ENCODE data around the gene CBR4.

Gene CBR4

DNA sequence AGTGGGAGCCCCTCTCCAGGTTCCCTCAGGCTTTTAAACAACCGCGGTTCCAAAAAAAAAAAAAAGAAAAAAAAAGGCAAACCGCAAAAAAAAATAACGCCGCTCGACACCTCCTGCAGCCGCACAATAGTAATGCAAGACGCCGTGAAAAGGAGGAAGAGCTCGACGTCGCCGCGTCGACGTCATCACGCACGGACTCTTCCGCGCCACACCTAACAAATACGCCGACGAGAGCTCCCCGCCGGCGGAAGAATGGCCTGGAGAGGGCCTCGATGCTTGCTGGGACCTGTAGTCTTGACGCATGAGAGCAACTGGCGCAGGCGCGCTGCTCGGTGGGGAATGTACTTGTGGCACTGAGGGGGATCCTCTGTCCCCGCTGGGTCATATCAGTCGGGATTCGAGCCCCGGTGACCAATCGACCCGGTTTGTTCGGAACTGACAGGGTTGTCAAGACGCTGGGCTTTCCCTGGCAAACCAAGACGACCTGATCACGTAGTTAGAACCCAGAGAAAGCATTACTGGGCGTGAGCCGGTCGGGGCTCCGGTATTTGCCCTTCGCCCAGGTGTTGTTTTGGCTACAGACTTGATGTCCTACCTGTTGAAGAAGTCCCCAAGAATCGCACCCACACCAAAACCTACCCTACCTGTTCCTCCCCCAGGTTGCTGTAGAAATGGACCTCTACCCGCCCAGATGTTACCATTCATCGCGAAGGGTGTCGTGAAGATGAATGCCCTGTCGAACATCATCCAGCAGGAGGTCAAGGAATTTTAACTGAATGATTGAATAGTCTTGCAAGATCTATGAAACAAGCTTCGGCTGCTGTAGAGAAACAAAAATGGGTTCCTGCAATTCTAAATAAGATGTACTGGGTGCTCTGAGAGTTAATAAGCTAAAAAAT lies at the start of gene CBR4:
Gene CBR4, minus strand, starts transcription at position 131 of the 899 bp plus-strand sequence. CDS start 166 bp downstream, outside the sequence.
- DNase-seq (ENCODE audit: low read depth in 1 of 2, low spot score in 1 of 2): peak; percentile 56 to 97
- TF ChIP-seq JUND (IDR thresholded peaks at IDR 0.05; ENCODE audit: low read depth): no peak
- in situ Hi-C loops (cut with HindIII; ENCODE audit: low pct_unique_long_range_greater_than_20kb, low sequenced_read_pairs): no loop called here

DNA sequence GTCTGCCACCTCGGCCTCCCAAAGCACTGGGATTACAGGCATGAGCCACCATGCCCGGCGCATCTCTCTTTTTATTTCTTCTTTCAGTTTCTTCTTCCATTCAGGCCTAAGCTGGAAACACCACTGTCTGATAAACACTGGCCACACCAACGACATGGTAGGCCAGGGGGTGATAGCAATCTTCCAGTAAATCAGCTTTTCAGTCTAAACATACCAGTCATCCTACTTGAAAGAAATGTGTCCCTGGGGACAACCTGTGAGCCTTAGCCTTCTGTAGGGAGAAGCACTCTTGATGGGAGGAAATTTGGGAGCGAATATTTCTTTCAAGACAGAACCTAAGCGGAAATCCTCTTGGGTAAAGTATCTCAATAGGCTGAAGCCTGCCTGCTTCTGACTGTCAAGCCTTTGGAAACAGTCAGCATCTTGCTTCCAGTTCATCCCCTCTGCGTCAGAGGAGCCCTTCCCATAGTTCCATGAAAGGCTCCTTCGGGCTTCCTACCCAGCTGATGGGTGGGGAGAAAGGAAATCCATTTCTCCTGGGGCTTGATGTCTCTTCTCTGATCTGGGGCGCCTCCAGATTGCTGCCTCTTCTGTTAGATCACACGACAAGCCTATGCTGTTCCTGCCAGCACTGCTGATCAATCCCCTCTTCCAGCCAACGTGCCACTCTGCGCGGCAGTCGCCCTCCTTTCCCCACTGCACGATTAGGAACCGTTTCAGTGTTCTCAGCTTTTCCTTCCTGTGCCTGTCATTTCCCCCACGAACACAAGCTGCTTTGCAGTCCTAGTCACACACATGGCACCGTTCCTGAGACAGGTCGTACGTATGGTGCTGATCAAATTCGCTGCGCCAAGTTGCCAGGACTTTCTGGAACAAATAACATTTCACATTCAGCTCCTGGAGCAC lies 49.5 kb upstream of the CBR4 start:
- in situ Hi-C loops (cut with HindIII; ENCODE audit: low pct_unique_long_range_greater_than_20kb, low sequenced_read_pairs): no loop called here
- TF ChIP-seq JUND (IDR thresholded peaks at IDR 0.05; ENCODE audit: low read depth): no peak
- no peak for DNase-seq (ENCODE audit: low read depth in 1 of 2, low spot score in 1 of 2)

DNA sequence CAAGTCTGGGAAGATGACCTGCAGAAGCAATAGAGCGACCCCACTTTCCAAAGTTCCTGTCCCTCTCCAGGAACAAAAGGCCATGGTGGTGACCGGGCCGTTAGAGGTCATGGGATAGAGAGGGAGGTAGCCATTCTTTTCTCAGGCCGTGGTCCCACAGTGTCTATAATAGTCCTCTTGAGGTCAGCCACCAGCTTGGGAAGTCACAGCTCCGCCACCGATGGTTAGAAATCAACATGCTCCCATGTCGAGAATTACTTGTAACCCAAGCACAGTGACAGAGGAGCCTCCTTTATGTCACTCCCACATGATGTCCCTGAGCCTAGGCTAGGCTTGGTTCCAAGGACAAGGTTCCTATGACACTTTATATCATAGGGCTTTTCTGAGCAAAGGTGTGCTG lies 48.3 kb upstream of the CBR4 start:
- in situ Hi-C loops (cut with HindIII; ENCODE audit: low pct_unique_long_range_greater_than_20kb, low sequenced_read_pairs): no loop called here
- DNase-seq (ENCODE audit: low read depth in 1 of 2, low spot score in 1 of 2): no peak
- no peak for TF ChIP-seq JUND (IDR thresholded peaks at IDR 0.05; ENCODE audit: low read depth)

DNA sequence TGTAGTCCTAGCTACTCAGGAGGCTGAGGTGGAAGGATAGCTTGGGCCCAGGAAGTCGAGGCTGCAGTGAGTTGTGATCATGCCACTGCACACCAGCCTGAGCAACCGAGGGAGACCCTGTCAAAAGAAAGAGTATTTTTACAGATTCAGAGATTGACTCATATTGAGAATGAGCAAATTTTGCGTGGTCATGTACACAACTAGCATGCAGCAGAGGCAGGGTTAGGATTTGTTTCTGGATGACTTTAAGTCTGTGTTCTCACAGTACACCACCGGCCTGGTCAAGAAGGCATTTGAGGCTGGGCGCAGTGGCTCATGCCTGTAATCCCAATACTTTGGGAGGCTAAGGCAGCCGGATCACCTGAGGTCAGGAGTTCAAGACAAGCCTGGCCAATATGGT lies 44.8 kb upstream of the CBR4 start:
- in situ Hi-C loops (cut with HindIII; ENCODE audit: low pct_unique_long_range_greater_than_20kb, low sequenced_read_pairs): no loop called here
- no peak for TF ChIP-seq JUND (IDR thresholded peaks at IDR 0.05; ENCODE audit: low read depth)
- DNase-seq (ENCODE audit: low read depth in 1 of 2, low spot score in 1 of 2): no peak

DNA sequence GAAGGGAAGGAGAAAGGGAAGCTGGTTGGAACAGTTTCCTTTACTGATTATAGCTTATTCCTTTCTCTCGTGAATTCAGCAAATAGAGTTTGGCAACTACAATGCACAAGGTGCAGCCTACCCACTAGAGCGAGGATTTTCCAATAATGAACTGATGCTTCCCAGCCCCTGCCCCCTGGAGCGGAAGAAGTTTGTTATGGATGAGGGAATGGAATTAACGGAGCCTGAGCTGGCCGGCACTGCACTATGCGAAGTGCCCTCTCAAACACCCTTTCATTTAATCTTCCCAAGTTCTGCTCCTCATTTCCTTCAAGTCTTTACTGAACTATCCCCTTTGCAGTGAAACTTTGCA lies 42.5 kb upstream of the CBR4 start:
- TF ChIP-seq JUND (IDR thresholded peaks at IDR 0.05; ENCODE audit: low read depth): no peak
- DNase-seq (ENCODE audit: low read depth in 1 of 2, low spot score in 1 of 2): no peak
- in situ Hi-C loops (cut with HindIII; ENCODE audit: low pct_unique_long_range_greater_than_20kb, low sequenced_read_pairs): no loop called here

DNA sequence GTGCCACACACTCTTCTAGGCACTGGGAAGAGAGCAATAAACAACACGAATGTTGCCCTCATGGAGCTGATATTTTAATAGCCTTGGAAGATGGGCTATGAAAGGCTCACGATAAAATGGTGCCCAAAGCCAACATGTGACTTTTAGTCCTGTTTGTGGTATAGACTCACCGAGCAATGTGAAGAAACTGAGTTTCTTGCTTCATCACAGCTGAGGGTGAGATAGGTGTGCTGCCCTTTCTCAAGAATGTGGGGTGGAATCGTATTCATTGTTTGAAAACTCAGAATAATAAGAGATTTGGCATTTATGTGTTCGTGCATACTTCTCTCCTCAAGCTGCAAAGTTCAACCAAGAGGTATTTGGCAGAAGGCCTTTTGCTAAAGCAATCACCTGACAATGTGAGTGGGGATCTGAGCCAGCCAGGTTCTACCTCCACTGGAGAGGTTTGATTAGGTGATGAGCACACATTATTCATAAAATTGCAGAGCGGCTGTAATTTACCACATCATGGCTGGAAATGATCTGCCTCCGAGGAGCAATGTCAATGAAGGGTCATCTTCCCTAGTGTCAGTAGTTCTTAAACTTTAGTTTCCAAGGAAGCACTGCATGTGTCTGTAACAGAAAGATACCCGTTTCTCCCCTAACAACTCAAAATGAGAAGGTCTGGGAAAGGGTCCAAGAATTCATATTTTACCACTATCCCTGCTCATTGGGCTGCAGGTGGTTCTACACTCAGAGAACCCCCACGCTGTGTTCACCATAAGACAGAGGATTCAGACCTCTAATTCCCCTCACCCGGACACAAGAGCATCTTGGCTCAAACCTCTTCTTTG lies 41.9 kb upstream of the CBR4 start:
- no peak for DNase-seq (ENCODE audit: low read depth in 1 of 2, low spot score in 1 of 2)
- TF ChIP-seq JUND (IDR thresholded peaks at IDR 0.05; ENCODE audit: low read depth): no peak
- in situ Hi-C loops (cut with HindIII; ENCODE audit: low pct_unique_long_range_greater_than_20kb, low sequenced_read_pairs): no loop called here

DNA sequence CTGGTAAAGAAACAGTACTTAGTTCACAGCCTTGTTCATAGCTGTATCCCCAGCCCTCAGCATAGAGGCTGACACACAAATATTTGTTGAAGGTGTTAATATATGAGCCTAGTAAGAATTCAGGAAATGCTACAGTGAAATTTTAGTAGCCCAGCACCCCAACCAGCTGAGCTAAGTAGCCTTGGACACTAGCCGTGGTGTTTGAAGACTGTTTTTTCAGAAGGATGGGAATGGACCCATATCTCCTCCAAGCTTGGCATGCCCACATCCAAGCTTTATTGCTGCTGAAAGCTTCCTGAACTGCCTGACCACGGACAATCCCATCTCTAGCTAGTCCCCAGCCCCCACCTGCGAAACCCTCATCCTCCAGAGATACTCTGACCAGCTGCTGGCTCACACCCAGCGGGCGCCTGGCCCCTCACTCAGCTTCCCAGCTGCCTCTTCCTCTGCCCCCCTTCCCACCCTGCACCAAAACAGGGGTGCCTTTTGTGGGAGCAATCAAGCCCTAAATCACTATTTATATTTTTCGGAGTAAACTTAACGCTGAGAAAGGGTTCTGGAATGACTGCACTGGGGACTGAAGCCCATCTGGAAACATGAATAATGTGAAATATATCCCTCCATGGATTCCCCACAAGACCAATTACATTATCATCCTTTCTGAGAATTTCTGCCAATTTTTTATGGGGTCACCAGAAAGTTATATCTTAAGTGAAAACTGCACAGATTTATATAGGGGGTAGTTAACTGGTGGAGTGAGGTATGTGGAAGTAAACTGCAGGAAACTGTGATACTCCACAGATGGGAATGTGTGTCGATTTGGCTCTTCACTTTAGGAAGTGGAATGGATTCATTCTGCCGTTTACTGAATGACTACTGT lies 41.1 kb upstream of the CBR4 start:
- DNase-seq (ENCODE audit: low read depth in 1 of 2, low spot score in 1 of 2): no peak
- in situ Hi-C loops (cut with HindIII; ENCODE audit: low pct_unique_long_range_greater_than_20kb, low sequenced_read_pairs): no loop called here
- TF ChIP-seq JUND (IDR thresholded peaks at IDR 0.05; ENCODE audit: low read depth): no peak

DNA sequence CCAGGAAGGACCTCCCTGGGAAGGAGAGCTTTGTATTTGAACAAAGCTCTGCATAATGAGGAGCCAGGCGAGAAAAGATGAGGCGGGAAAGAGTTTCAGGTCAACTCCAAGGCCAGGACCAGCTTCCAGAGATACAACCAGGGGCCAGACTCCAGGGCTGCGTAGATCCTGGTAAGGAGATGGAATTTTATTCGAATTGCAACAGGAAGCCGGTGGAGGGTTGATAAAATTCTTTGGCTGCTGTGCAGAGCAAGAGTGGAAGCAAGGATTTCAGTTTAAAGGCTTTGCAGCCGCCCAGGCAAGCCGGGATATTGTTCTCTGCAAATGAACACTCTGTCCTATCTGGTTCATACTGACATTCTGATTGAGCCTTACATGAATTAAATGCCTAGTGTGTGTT lies 40.2 kb upstream of the CBR4 start:
- TF ChIP-seq JUND (IDR thresholded peaks at IDR 0.05; ENCODE audit: low read depth): no peak
- no peak for DNase-seq (ENCODE audit: low read depth in 1 of 2, low spot score in 1 of 2)
- in situ Hi-C loops (cut with HindIII; ENCODE audit: low pct_unique_long_range_greater_than_20kb, low sequenced_read_pairs): no loop called here

DNA sequence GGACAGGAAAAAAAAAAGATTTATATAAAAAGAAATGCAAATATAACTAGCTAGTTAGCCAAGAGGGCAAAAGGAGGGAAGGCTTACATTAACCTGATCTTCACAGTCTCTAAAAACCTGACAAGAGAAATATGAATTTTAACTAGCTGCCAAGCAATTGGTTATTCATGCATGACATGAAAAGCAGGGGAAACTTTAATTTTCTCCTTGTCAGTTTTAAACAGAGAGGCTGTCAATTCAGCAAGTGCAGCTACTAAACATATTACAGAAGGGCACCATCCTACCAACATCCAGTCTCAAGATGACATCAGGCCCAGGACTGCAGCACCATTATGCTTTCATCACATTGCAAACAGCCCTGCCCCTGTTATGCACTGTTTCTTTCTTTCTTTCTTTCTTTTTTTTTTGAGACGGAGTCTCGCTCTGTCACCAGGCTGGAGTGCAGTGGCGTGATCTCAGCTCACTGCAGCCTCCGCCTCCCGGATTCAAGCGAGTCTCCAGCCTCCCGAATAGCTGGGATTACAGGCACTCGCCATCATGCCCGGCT lies 38.9 kb upstream of the CBR4 start:
- DNase-seq (ENCODE audit: low read depth in 1 of 2, low spot score in 1 of 2): no peak
- TF ChIP-seq JUND (IDR thresholded peaks at IDR 0.05; ENCODE audit: low read depth): no peak
- in situ Hi-C loops (cut with HindIII; ENCODE audit: low pct_unique_long_range_greater_than_20kb, low sequenced_read_pairs): no loop called here

DNA sequence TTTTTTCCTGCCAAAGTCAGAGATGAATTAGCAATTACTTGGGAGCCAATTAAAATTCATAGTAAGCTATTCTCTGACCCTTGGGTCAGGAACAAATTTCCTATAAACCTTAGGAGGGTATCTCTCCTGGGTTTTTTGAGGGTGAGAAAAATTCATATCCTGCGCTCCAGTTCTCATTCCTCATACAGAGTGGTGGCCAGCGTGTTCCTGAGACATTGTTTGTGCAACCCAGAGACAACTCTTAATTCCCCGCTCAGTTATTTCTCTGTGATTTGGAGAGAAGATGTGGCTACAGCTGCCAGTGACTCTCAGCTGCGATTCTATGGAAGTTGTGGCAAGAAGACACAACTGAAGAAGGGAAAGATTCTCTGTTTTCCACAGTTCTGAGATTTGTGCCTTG lies 37.9 kb upstream of the CBR4 start:
- in situ Hi-C loops (cut with HindIII; ENCODE audit: low pct_unique_long_range_greater_than_20kb, low sequenced_read_pairs): no loop called here
- TF ChIP-seq JUND (IDR thresholded peaks at IDR 0.05; ENCODE audit: low read depth): no peak
- no peak for DNase-seq (ENCODE audit: low read depth in 1 of 2, low spot score in 1 of 2)

DNA sequence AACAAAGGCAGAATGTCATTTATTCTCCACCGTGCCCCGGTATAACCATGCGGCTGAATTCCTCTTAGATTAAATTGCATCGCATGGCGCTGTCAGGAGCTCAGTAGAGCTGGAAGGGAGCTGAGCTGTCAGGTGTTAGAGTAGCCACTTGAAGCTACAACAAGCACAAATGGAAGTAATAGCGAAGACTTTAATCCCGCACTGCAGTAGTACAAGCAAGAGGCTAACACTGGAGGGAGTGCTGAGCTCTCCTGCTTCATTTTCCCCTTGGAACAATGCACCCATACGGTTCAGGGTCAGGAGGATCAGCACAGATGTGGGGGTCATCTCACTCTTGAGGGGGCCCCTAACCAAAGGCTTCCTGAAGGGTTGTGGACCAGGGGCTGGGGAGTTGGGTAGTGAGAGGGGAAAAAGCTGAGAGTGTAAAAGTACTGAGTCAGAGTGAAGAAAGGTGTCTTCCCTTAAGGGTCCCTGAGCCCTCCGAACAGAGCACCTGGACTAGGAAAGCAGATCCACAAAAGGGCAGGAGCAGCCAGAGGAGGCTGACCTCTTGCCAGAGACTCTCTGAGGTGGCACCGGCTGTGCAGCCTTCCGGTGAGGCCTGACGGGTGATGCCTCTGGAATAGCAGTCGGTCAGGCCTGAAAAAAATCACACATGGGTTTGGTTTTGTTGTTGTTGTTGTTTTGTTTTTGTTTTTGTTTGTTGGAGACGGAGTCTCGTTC lies 36.0 kb upstream of the CBR4 start:
- TF ChIP-seq JUND (IDR thresholded peaks at IDR 0.05; ENCODE audit: low read depth): no peak
- DNase-seq (ENCODE audit: low read depth in 1 of 2, low spot score in 1 of 2): no peak
- in situ Hi-C loops (cut with HindIII; ENCODE audit: low pct_unique_long_range_greater_than_20kb, low sequenced_read_pairs): no loop called here

Measured in T47D (cell line).